GM19452 (cell line): ENCODE measurements around the gene SLC12A7.
"Not testable (repeated sequence)": the region's sequence is repeated elsewhere in the genome, so short reads cannot be mapped to it uniquely, and the experiment has no call there.

ENCODE experiments used
- ATAC-seq: cut with Tn5 transposase; IDR thresholded peaks from one replicate; pipeline ENCODE4 v1.9.1; 2021; ENCODE audit not compliant: unreplicated experiment

Gene SLC12A7

GRCh38 chr5:1065891-1066650 is 45.8 kb downstream of the SLC12A7 start:
- no peak for ATAC-seq

- no peak for ATAC-seq
Observed at GRCh38 chr5:1065143-1065750, 46.6 kb downstream of the SLC12A7 start.

GRCh38 chr5:1064383-1065142 is 47.3 kb downstream of the SLC12A7 start:
- no peak for ATAC-seq

- no peak for ATAC-seq
Observed at GRCh38 chr5:1063661-1064382, 48.0 kb downstream of the SLC12A7 start.

GRCh38 chr5:1062761-1063568 is 48.9 kb downstream of the SLC12A7 start:
- no peak for ATAC-seq

- ATAC-seq = no peak
Observed at GRCh38 chr5:1061916-1062315, 49.9 kb downstream of the SLC12A7 start.

GRCh38 chr5:1061292-1061691 is 50.6 kb downstream of the SLC12A7 start:
- ATAC-seq = not testable (repeated sequence)

- no peak for ATAC-seq
Observed at GRCh38 chr5:1060535-1060981, 51.3 kb downstream of the SLC12A7 start.

- ATAC-seq = no peak
Observed at GRCh38 chr5:1059884-1060263, 52.0 kb downstream of the SLC12A7 start.

- no peak for ATAC-seq
Observed at GRCh38 chr5:1058988-1059883, 52.6 kb downstream of the SLC12A7 start.

- ATAC-seq = no peak
Observed at GRCh38 chr5:1058083-1058945, 53.5 kb downstream of the SLC12A7 start.

GRCh38 chr5:1057485-1058082 is 54.3 kb downstream of the SLC12A7 start:
- ATAC-seq = no peak

GRCh38 chr5:1056611-1057484 is 55.0 kb downstream of the SLC12A7 start:
- ATAC-seq = no peak

- ATAC-seq = no peak
Observed at GRCh38 chr5:1055896-1056610, 55.8 kb downstream of the SLC12A7 start.

GRCh38 chr5:1054799-1055775 is 56.8 kb downstream of the SLC12A7 start:
- no peak for ATAC-seq
